DND-41 (cell line): Measurements from ENCODE around the gene VWA5B1.

ENCODE experiments used
- ATAC-seq: fragments of 200-7000 bp; cut with Tn5 transposase; 3 replicates; pipeline ENCODE4 v1.9.1; 2021; ENCODE audit warnings: low read depth; ENCODE audit not compliant: insufficient read depth
- DNase-seq: peaks from one replicate; pipeline ENCODE4 v3.0.0-alpha.2; 2020
- H2AFZ ChIP-seq: 2 replicates; pipeline ENCODE4 v1.6.0; 2012; ENCODE audit warnings: low read depth, low read length
- H3K27ac ChIP-seq: 2 replicates; pipeline ENCODE4 v1.5.1; 2012; ENCODE audit warnings: low read length, inconsistent platforms
- H3K27me3 ChIP-seq: fragments of 200-600 bp; sonication (generic); 2 replicates; pipeline ENCODE4 v1.6.0; 2012; ENCODE audit warnings: low read length, mild to moderate bottlenecking, inconsistent platforms; ENCODE audit not compliant: insufficient read depth, poor library complexity
- H3K36me3 ChIP-seq: 2 replicates; pipeline ENCODE4 v1.5.1; 2012; ENCODE audit warnings: low read length, inconsistent platforms; ENCODE audit not compliant: insufficient read depth
- H3K4me1 ChIP-seq: 2 replicates; pipeline ENCODE4 v1.5.1; 2012; ENCODE audit warnings: mild to moderate bottlenecking, low read length; ENCODE audit not compliant: insufficient read depth
- H3K4me2 ChIP-seq: 2 replicates; pipeline ENCODE4 v1.6.0; 2012; ENCODE audit warnings: mild to moderate bottlenecking, moderate library complexity, low read length, inconsistent platforms; ENCODE audit not compliant: insufficient read depth
- H3K4me3 ChIP-seq, 2 experiments: fragments of 200-600 bp in 1 of 2; shearing (Covaris generic) in 1 of 2; 2 replicates each; pipeline ENCODE4 v1.5.1; 2012 to 2016; ENCODE audit warnings: inconsistent platforms in 2 of 2, low read length in 2 of 2, mild to moderate bottlenecking in 2 of 2, low read depth in 1 of 2, moderate library complexity in 1 of 2
- H3K79me2 ChIP-seq: 2 replicates; pipeline ENCODE4 v1.6.0; 2012; ENCODE audit warnings: low read length, inconsistent platforms; ENCODE audit not compliant: insufficient read depth
- H3K9ac ChIP-seq: 2 replicates; pipeline ENCODE4 v1.6.0; 2012; ENCODE audit warnings: low read depth, mild to moderate bottlenecking, inconsistent platforms, low read length, moderate library complexity
- H3K9me3 ChIP-seq: 2 replicates; pipeline ENCODE4 v1.5.1; 2012; ENCODE audit warnings: low read length, moderate library complexity, mild to moderate bottlenecking, inconsistent platforms; ENCODE audit not compliant: insufficient read depth, severe bottlenecking
- H4K20me1 ChIP-seq: 2 replicates; pipeline ENCODE4 v1.6.0; 2012; ENCODE audit warnings: low read length; ENCODE audit not compliant: insufficient read depth
- CTCF ChIP-seq: IDR thresholded peaks from 2 replicates; pipeline ENCODE4 v1.5.1; 2012; ENCODE audit warnings: borderline replicate concordance, low read length, moderate library complexity, mild to moderate bottlenecking; ENCODE audit not compliant: poor library complexity, severe bottlenecking; ENCODE audit errors: extremely low read depth
- EZH2 ChIP-seq: IDR thresholded peaks from 3 replicates; pipeline ENCODE4 v1.6.1; 2012; ENCODE audit warnings: borderline replicate concordance, low read depth, mild to moderate bottlenecking, moderate library complexity, low read length, inconsistent platforms; ENCODE audit not compliant: severe bottlenecking

The VWA5B1 gene

GRCh38 chr1:20265250-20265649 is 25.4 kb upstream of the VWA5B1 start:
- Histone ChIP-seq H3K9me3 (no peaks in the 10 kb centered on the region), H3K27ac (no peak overlapping the region), H3K36me3 (no peaks in the 10 kb centered on the region), H3K79me2 (no peaks in the 10 kb centered on the region), H3K4me1 (no peaks in the 10 kb centered on the region), H3K4me2 (no peak overlapping the region), H3K4me3 (no peak overlapping the region), H3K9ac (no peak overlapping the region), H4K20me1 (no peaks in the 10 kb centered on the region), H3K27me3 (peaks cover 11% of the 10 kb centered on the region), H2AFZ (no peak overlapping the region)
- no peak for ATAC-seq
- DNase-seq: no peak
- TF ChIP-seq EZH2 (no peak), CTCF (no peak)

- H2AFZ ChIP-seq: no peak overlapping the region
- no peaks in the 10 kb centered on the region for H3K79me2 ChIP-seq
- peaks cover 11% of the 10 kb centered on the region for H3K27me3 ChIP-seq
- no peaks in the 10 kb centered on the region for H4K20me1 ChIP-seq
- no peak overlapping the region for H3K4me2 ChIP-seq
- H3K9me3 ChIP-seq: no peaks in the 10 kb centered on the region
- no peak for DNase-seq
- no peak overlapping the region for H3K4me3 ChIP-seq
- no peak for ATAC-seq
- no peak overlapping the region for H3K9ac ChIP-seq
- no peaks in the 10 kb centered on the region for H3K36me3 ChIP-seq
- no peaks in the 10 kb centered on the region for H3K4me1 ChIP-seq
- H3K27ac ChIP-seq: no peak overlapping the region
- no peak for TF ChIP-seq EZH2
- no peak for TF ChIP-seq CTCF
These were observed 24.5 kb upstream of the VWA5B1 start for GRCh38 chr1:20266141-20266540.

GRCh38 chr1:20266642-20267041 is 24.0 kb upstream of the VWA5B1 start:
- no peak overlapping the region for H3K4me2 ChIP-seq
- no peaks in the 10 kb centered on the region for H3K4me1 ChIP-seq
- DNase-seq: no peak
- H3K27me3 ChIP-seq: peaks cover 6% of the 10 kb centered on the region
- TF ChIP-seq CTCF (no peak), EZH2 (no peak)
- no peak overlapping the region for H2AFZ ChIP-seq
- no peaks in the 10 kb centered on the region for H3K79me2 ChIP-seq
- no peak overlapping the region for H3K9ac ChIP-seq
- H3K36me3 ChIP-seq: no peaks in the 10 kb centered on the region
- no peak overlapping the region for H3K27ac ChIP-seq
- no peaks in the 10 kb centered on the region for H4K20me1 ChIP-seq
- no peak overlapping the region for H3K4me3 ChIP-seq
- no peak for ATAC-seq
- no peaks in the 10 kb centered on the region for H3K9me3 ChIP-seq
